ENCODE data around the gene RNF4. TPM values are rescaled to one million over a fixed set of nuclear protein-coding genes. Genes with fewer than 3 reads are reported as not detected.

Gene RNF4
- total RNA-seq, 1 donor from 2014 or later = 77.2 TPM

- H3K36me3 Mint-ChIP-seq (ENCODE audit: low read depth, unreplicated experiment) = peaks cover 27% of the 10 kb centered on the region
- no peak overlapping the region for H3K4me3 ChIP-seq (ENCODE audit: insufficient read depth, low read depth, low read length)
Observed at GRCh38 chr4:2497931-2498330, 29.0 kb downstream of the RNF4 start.

GRCh38 chr4:2500547-2500946 lies 31.6 kb downstream of the RNF4 start:
- Histone ChIP-seq H3K9ac (ENCODE audit: low read length) (no peak overlapping the region), H3K79me2 (ENCODE audit: insufficient read depth, low read length) (peaks cover 61% of the 10 kb centered on the region), H3K27ac (ENCODE audit: low read depth, low read length) (no peak overlapping the region), H3K4me2 (ENCODE audit: low read length) (no peak overlapping the region), H3K27me3 (ENCODE audit: insufficient read depth, low read length) (no peaks in the 10 kb centered on the region), H2AFZ (ENCODE audit: low read depth, low read length) (no peak overlapping the region), H3K9me3 (ENCODE audit: insufficient read depth, low read depth, low read length) (no peaks in the 10 kb centered on the region), H3K36me3 (ENCODE audit: insufficient read depth, low read length) (peaks cover 39% of the 10 kb centered on the region), H4K20me1 (ENCODE audit: insufficient read depth, low read length) (peaks cover 71% of the 10 kb centered on the region), H3K4me3 (ENCODE audit: insufficient read depth, low read depth, low read length) (no peak overlapping the region), H3K4me1 (ENCODE audit: insufficient read depth, low read length) (no peaks in the 10 kb centered on the region)
- Mint-ChIP-seq H3K9me3 (ENCODE audit: unreplicated experiment) (no peaks in the 10 kb centered on the region), H3K36me3 (ENCODE audit: low read depth, unreplicated experiment) (peaks cover 26% of the 10 kb centered on the region), H3K27ac (ENCODE audit: unreplicated experiment) (peak overlapping the region; percentile 20), H3K27me3 (ENCODE audit: low read depth, unreplicated experiment) (no peaks in the 10 kb centered on the region), H3K4me1 (ENCODE audit: low read depth, unreplicated experiment) (peaks cover 6% of the 10 kb centered on the region), H3K4me3 (ENCODE audit: unreplicated experiment) (no peak overlapping the region)
- no peak for TF ChIP-seq EZH2 (IDR thresholded peaks at IDR 0.05; ENCODE audit: insufficient read depth, low read length)
- FAIRE-seq (no peak), DNase-seq (ENCODE audit: low read depth) (no peak)

More at GRCh38 chr4:2497931-2498330, 29.0 kb downstream of the RNF4 start:
- H3K79me2 ChIP-seq (ENCODE audit: insufficient read depth, low read length) = peaks cover 66% of the 10 kb centered on the region
- peaks cover 75% of the 10 kb centered on the region for H4K20me1 ChIP-seq (ENCODE audit: insufficient read depth, low read length)
- Mint-ChIP-seq H3K9me3 (ENCODE audit: unreplicated experiment) (no peaks in the 10 kb centered on the region), H3K4me1 (ENCODE audit: low read depth, unreplicated experiment) (peaks cover 9% of the 10 kb centered on the region), H3K27me3 (ENCODE audit: low read depth, unreplicated experiment) (no peaks in the 10 kb centered on the region), H3K27ac (ENCODE audit: unreplicated experiment) (no peak overlapping the region), H3K4me3 (ENCODE audit: unreplicated experiment) (no peak overlapping the region)
- H3K9me3 ChIP-seq (ENCODE audit: insufficient read depth, low read depth, low read length) = no peaks in the 10 kb centered on the region
- no peak overlapping the region for H3K4me2 ChIP-seq (ENCODE audit: low read length)
- no peak overlapping the region for H3K9ac ChIP-seq (ENCODE audit: low read length)
- FAIRE-seq = no peak
- H3K36me3 ChIP-seq (ENCODE audit: insufficient read depth, low read length) = peaks cover 45% of the 10 kb centered on the region
- no peaks in the 10 kb centered on the region for H3K27me3 ChIP-seq (ENCODE audit: insufficient read depth, low read length)
- no peak overlapping the region for H2AFZ ChIP-seq (ENCODE audit: low read depth, low read length)
- TF ChIP-seq CTCF (IDR thresholded peaks at IDR 0.05; ENCODE audit: insufficient read depth, low read depth, low read length) (no peak), EZH2 (IDR thresholded peaks at IDR 0.05; ENCODE audit: insufficient read depth, low read length) (no peak)
- H3K4me1 ChIP-seq (ENCODE audit: insufficient read depth, low read length) = no peaks in the 10 kb centered on the region
- H3K27ac ChIP-seq (ENCODE audit: low read depth, low read length) = no peak overlapping the region
- no peak for DNase-seq (ENCODE audit: low read depth)

GRCh38 chr4:2501034-2501594 lies 32.2 kb downstream of the RNF4 start:
- Mint-ChIP-seq H3K27ac (ENCODE audit: unreplicated experiment) (no peak overlapping the region), H3K4me1 (ENCODE audit: low read depth, unreplicated experiment) (peaks cover 6% of the 10 kb centered on the region)
- peaks cover 62% of the 10 kb centered on the region for H3K79me2 ChIP-seq (ENCODE audit: insufficient read depth, low read length)

More at GRCh38 chr4:2501034-2501594, 32.2 kb downstream of the RNF4 start:
- Mint-ChIP-seq H3K4me3 (ENCODE audit: unreplicated experiment) (no peak overlapping the region), H3K9me3 (ENCODE audit: unreplicated experiment) (no peaks in the 10 kb centered on the region), H3K36me3 (ENCODE audit: low read depth, unreplicated experiment) (peaks cover 26% of the 10 kb centered on the region), H3K27me3 (ENCODE audit: low read depth, unreplicated experiment) (no peaks in the 10 kb centered on the region)
- Histone ChIP-seq H3K9me3 (ENCODE audit: insufficient read depth, low read depth, low read length) (no peaks in the 10 kb centered on the region), H3K4me3 (ENCODE audit: insufficient read depth, low read depth, low read length) (no peak overlapping the region), H3K4me2 (ENCODE audit: low read length) (no peak overlapping the region), H3K4me1 (ENCODE audit: insufficient read depth, low read length) (no peaks in the 10 kb centered on the region), H2AFZ (ENCODE audit: low read depth, low read length) (no peak overlapping the region), H3K36me3 (ENCODE audit: insufficient read depth, low read length) (peaks cover 39% of the 10 kb centered on the region), H3K27ac (ENCODE audit: low read depth, low read length) (no peak overlapping the region), H3K27me3 (ENCODE audit: insufficient read depth, low read length) (no peaks in the 10 kb centered on the region), H4K20me1 (ENCODE audit: insufficient read depth, low read length) (peaks cover 72% of the 10 kb centered on the region), H3K9ac (ENCODE audit: low read length) (no peak overlapping the region)
- no peak for FAIRE-seq
- no peak for DNase-seq (ENCODE audit: low read depth)
- TF ChIP-seq CTCF (IDR thresholded peaks at IDR 0.05; ENCODE audit: insufficient read depth, low read depth, low read length) = no peak
- TF ChIP-seq EZH2 (IDR thresholded peaks at IDR 0.05; ENCODE audit: insufficient read depth, low read length) = no peak
